CD4-positive, alpha-beta T cell treated with Interleukin-15 for 4 hours (primary cell): ENCODE results near the gene SFSWAP.
"Not testable (repeated sequence)": the region's sequence is repeated elsewhere in the genome, so short reads cannot be mapped to it uniquely, and the experiment has no call there.

Experiments
- DNase-seq: peaks from one replicate; pipeline ENCODE4 v3.0.0-alpha.2; 2020; ENCODE audit warnings: low spot score

Gene SFSWAP

DNA sequence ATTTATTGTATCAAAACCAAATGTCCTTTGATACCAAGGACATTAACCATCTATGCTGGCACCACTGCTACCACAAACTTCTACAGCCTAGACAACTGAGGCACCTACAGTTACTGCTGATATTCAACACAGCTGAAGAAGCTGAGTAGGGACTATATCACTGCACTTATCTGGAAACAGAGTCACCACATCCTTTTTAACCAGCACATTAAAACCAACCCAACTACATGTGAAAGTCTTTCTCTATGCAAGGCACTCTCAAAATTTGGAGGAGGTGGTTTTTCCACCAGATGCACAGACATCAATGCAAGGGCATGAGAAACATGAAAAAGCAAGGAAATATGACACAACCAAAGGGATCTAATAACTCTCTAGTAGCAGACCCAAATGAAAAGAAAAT lies 7.7 kb upstream of the SFSWAP start:
- no peak for DNase-seq

DNA sequence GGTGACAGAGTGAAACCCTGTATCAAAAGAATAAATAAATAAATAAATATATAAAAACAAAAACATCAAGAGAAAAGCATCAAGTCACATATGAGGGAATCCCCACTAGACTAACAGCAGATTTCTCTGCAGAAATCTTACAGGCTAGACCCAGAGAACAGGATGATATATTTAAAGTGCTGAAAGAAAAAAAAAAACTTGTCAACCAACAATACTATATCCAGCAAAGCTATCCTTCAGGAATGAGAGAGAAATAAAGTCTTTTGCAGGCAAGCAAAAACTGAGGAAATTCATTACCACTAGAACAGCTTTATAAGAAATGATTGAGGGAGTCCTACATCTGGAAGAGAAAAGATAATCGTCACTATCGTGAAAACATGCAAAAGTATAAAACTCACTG lies 6.4 kb upstream of the SFSWAP start:
- DNase-seq: no peak

DNA sequence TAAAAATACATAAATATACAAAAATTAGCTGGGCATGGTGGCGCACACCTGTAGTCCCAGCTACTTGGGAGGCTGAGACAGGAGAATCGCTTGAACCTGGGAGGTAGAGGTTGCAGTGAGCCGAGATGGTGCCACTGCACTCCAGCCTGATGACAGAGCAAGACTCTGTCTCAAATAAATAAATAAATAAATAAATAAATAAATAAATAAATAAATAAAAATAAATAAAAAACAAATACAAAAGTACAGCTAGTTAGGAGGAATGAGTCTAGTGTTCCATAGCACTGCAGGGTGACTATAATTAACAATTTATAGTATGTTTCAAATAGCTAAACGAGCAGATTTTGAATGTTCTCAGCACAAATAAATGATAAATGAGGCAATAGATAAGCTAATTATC lies 4.2 kb upstream of the SFSWAP start:
- DNase-seq: not testable (repeated sequence)

GRCh38 chr12:131709226-131709625 lies 1.7 kb upstream of the SFSWAP start:
- DNase-seq: no peak

GRCh38 chr12:131711551-131712205 lies 788 bp downstream of the SFSWAP start:
- DNase-seq: no peak

- no peak for DNase-seq
These were observed 2.5 kb downstream of the SFSWAP start for GRCh38 chr12:131713349-131713748.

GRCh38 chr12:131714759-131715158 lies 3.9 kb downstream of the SFSWAP start:
- DNase-seq: no peak

- DNase-seq: no peak
These were observed 5.4 kb downstream of the SFSWAP start for GRCh38 chr12:131716282-131716681.

DNA sequence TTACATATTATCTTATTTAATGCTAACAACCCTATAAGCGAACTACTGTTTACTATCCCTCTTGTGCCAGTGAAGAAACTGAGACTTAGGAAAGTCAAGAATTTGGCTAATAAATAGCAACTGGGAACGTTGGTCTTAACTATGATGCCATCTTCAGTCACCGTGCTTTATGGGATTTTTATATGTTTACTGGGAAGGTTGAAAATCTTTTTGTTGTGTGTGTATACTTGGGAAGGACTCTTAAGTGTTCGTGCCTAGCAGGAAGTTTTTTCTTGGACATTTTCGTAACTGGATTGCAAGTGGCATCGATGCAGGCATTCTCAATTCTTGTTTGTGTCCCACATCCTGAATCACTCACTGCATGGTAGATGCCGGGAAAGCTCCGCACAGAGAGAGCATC lies 9.4 kb downstream of the SFSWAP start:
- DNase-seq: no peak

DNA sequence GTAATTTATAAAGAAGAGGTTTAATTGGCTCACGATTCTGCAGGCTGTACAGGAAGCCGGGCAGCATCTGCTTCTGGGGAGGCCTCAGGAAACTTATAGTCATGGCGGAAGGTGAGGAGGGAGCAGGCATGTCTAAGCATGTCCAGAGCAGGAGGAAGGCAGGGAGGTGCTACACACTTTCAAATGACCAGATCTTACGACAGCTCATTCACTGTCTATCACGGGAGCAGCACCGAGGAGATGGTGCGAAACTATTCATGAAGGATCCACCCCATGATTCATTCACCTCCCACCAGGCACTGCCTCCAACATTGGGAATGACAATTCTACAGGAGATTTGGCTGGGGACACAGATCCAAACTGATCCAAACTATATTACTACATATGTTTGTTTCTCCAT lies 10.0 kb downstream of the SFSWAP start:
- DNase-seq: no peak

GRCh38 chr12:131721548-131721947 lies 10.7 kb downstream of the SFSWAP start:
- no peak for DNase-seq

- no peak for DNase-seq
These were observed 12.6 kb downstream of the SFSWAP start for GRCh38 chr12:131723532-131723931.

DNA sequence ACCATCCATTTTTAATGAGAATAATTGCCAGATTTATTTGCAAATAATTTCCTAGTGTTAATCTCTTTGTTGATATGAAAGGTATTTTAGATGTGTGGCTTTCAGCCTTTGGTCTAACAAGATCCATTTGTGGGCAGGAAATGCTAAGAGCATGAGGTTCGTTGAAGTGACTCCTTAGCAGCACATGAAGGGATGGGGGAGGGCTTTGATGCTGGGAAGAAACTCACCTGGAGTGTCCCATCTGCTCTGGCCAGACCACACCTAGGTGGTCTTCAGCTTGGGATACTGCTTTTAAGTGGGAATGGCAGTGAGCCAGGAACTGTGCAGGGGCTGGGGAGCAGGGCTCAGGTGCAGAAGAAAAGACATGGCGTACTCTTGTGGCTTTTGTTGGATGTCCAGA lies 13.6 kb downstream of the SFSWAP start:
- no peak for DNase-seq

- no peak for DNase-seq
These were observed 14.6 kb downstream of the SFSWAP start for GRCh38 chr12:131725503-131725902.

DNA sequence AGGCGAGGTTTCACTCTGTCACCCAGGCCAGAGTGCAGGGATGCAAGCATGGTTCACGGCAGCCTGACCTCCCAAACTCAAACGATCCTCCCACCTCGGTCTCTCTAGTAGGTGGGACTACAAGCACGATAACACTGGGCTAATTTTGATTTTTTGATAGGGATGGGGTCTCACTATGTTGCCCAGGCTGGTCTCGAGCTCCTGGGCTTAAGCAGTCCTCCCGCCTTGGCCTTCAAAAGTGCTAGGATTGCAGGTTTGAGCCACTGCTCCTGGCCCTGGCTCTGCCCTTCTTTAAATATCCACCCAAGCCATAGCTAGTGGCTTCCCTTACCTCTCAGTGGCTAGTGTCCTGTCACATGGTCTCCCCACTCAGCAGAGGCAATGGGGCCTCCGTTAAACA lies 17.8 kb downstream of the SFSWAP start:
- no peak for DNase-seq

DNA sequence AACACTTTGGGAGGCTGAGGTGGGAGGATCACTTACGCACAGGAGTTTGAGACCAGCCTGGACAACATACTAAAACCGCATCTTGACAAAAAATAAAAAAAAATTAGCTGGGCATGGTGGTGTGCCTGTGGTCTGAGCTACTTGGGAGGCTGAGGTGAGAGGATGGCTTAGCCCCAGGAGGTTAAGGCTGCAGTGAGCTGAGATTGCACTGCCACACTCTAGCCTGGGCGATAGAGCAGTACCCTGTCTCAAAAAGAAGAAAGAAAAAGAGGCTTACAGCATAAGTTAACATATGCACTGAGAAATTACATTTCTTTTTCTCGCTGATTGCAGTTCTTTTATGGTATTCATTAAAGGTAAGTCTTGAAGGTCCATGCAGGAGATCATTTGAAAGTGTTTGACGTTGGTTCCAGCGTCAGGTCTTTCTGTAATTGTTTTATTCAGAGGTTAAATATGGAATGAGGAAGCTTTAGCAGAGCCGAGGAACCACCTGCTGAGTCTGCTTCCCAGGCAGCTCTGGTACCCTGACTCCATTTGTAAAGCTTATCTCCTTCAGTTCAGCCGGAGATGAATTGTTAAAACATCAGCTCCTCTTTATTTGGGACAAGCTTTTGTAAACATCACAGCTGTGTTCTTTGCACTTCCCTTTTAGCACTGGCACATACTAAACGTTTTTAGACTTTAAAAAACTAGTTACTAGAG lies 18.5 kb downstream of the SFSWAP start:
- no peak for DNase-seq

DNA sequence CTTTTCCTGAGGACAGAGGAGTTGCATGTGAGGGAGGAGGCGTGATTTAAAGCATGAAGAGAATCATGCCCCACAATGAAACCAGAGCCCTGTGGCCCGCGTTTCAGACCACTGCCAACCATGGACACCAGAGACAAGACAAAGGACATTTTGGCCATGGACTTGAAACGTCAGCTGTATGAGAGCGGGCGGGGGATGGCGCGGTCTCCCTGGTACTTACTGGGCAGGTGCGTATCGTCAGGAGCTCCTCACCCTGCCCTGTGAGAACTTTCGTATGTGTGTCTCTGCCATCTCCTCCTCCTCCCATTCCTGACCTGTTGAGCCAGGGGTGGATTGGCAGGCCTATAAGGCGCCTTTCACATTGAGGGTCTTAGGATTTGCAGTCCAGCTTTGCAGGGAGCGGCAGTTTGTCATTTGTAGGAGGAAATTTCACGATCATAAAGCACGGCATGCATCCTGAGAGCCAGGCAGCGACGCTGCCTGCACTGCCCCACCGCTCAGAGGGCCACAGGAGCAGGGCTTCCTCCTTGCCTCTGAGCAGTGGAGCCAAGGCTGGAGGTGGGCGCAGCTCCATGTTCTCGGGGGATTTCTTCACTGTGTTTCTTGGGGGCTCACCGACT lies 22.2 kb downstream of the SFSWAP start:
- no peak for DNase-seq

- DNase-seq: no peak
These were observed 23.0 kb downstream of the SFSWAP start for GRCh38 chr12:131733874-131734273.

DNA sequence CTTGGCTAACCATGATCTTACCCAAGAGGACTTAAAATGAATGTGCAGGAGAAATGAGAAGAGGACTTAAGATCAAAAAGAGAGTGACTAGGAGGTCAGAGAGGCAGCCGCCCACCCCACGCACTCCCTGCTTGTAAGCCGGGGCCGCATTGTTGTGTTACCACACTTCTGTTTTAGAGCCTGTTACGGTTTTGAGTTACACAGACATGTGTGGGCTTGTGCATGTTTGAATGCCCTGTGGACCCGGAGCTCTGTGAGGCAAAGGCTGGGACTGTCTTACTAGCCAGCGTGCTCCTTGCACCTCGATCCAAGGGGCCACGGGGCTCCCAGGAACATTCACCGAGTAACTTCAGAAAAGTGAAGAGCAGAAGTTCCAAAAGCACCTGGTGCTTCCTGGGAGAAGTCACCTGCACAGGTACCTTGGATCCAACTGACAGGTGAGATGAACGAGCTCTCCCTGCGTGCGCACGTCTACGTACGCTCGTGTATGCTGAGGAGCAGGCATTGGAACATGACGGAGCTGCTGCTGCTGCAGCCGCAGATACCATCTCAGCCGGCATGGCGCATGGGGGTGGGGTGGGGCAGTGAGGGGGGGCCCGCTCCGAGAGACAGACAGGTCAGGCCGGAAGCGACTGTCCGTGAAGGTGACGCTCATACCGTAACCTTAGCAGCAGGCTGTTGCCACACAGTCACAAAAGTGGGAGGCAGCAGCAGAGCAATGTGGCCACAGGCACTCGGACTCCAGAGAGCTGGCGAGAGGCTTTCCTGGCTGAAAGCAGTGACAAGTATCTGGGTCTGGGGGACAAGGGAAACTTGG lies 23.7 kb downstream of the SFSWAP start:
- DNase-seq: no peak

GRCh38 chr12:131735153-131735456 lies 24.2 kb downstream of the SFSWAP start:
- no peak for DNase-seq

GRCh38 chr12:131735476-131736445 lies 24.9 kb downstream of the SFSWAP start:
- DNase-seq: no peak
